KBM-7 (cell line): Measurements from ENCODE around the gene PIGV.

Experiments
- DNase-seq: peaks from one replicate; pipeline ENCODE4 v3.0.0-alpha.2; 2015
- in situ Hi-C: fragments of 300-500 bp; cut with MboI; formaldehyde crosslinking; loops from 2 replicates; pipeline ENCODE4 v1.14.3; 2020; ENCODE audit warnings: low sequenced_read_pairs, low pct_unique_long_range_greater_than_20kb, mixed read lengths

PIGV gene

GRCh38 chr1:26787706-26788514, at the start of gene PIGV:
PIGV (plus strand) TSS chr1:26787950; CDS start chr1:26790816, 2,866 bp downstream.
- peak; percentile 90 for DNase-seq
- in situ Hi-C loops, result no loop called here

GRCh38 chr1:26739329-26739914, 48.3 kb upstream of the PIGV start:
- in situ Hi-C loops, result no loop called here
- DNase-seq, result no peak

- in situ Hi-C loops, result no loop called here
These were observed 47.6 kb upstream of the PIGV start for GRCh38 chr1:26740023-26740634.

GRCh38 chr1:26740952-26741351, 46.8 kb upstream of the PIGV start:
- no peak for DNase-seq
- in situ Hi-C loops, result no loop called here

More at GRCh38 chr1:26740023-26740634, 47.6 kb upstream of the PIGV start:
- DNase-seq, result no peak

- in situ Hi-C loops, result no loop called here
- no peak for DNase-seq
These were observed 44.2 kb upstream of the PIGV start for GRCh38 chr1:26743426-26744059.

- DNase-seq, result peak; percentile 88
These were observed 43.4 kb upstream of the PIGV start for GRCh38 chr1:26744075-26744959.

GRCh38 chr1:26745191-26745590, 42.6 kb upstream of the PIGV start:
- in situ Hi-C loops, result no loop called here

More at GRCh38 chr1:26744075-26744959, 43.4 kb upstream of the PIGV start:
- in situ Hi-C loops, result no loop called here

GRCh38 chr1:26747048-26747447, 40.7 kb upstream of the PIGV start:
- in situ Hi-C loops, result no loop called here
- DNase-seq, result no peak

More at GRCh38 chr1:26745191-26745590, 42.6 kb upstream of the PIGV start:
- no peak for DNase-seq

- DNase-seq, result no peak
- in situ Hi-C loops, result no loop called here
These were observed 39.4 kb upstream of the PIGV start for GRCh38 chr1:26748351-26748750.

GRCh38 chr1:26749458-26749857, 38.3 kb upstream of the PIGV start:
- in situ Hi-C loops, result no loop called here
- no peak for DNase-seq

GRCh38 chr1:26750428-26750827, 37.3 kb upstream of the PIGV start:
- DNase-seq, result no peak
- in situ Hi-C loops, result no loop called here

GRCh38 chr1:26752519-26752918, 35.2 kb upstream of the PIGV start:
- in situ Hi-C loops, result no loop called here

GRCh38 chr1:26754086-26754874, 33.5 kb upstream of the PIGV start:
- in situ Hi-C loops, result no loop called here
- DNase-seq, result no peak

More at GRCh38 chr1:26752519-26752918, 35.2 kb upstream of the PIGV start:
- DNase-seq, result no peak

GRCh38 chr1:26758358-26758757, 29.4 kb upstream of the PIGV start:
- DNase-seq, result no peak
- in situ Hi-C loops, result no loop called here

- in situ Hi-C loops, result no loop called here
- no peak for DNase-seq
These were observed 28.2 kb upstream of the PIGV start for GRCh38 chr1:26759531-26759930.

GRCh38 chr1:26761217-26761616, 26.5 kb upstream of the PIGV start:
- no peak for DNase-seq
- in situ Hi-C loops, result no loop called here

GRCh38 chr1:26767714-26768113, 20.0 kb upstream of the PIGV start:
- in situ Hi-C loops, result no loop called here
- DNase-seq, result no peak

- DNase-seq, result no peak
- in situ Hi-C loops, result no loop called here
These were observed 19.0 kb upstream of the PIGV start for GRCh38 chr1:26768755-26769154.
